ENCODE data around the gene DERL3.

The DERL3 gene

GRCh38 chr22:23829845-23830372, 8.9 kb downstream of the DERL3 start:
- no peak for DNase-seq

- DNase-seq, result no peak
Measured at GRCh38 chr22:23828800-23829680, 9.8 kb downstream of the DERL3 start.

DNA sequence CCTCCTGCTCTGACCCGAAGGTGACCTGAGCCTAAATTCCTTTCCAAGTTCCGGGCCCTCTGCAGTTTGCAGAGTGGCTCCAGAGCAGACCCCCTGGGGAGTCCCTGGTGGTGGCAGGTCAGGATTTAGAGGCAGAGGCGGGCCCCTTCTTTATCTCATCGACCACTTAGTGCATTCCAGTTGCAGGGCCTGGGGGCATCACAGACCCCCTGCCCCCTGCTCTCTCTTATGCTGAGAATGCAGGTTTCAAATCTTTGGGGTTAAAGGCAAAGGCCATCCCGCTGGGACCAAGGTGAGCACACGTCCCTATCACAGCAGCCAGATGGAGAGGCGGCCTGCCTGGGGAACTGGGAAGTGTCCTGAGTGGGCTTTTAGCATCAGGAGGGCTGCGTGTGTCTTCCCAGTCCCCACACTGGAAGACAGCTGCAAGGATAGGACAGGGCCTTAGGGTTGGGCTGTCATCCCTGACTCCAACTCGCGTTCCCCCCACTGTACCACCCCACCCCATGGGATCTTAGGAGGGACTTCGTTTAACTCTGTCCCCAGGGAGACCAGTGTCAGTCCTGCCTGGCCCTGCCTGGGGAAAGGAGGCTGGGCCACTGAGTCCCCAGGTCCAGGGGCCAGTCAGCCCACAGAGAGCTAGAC, 11.3 kb downstream of the DERL3 start:
- no peak for DNase-seq

- no peak for DNase-seq
Measured at GRCh38 chr22:23826510-23827350, 12.1 kb downstream of the DERL3 start.

DNA sequence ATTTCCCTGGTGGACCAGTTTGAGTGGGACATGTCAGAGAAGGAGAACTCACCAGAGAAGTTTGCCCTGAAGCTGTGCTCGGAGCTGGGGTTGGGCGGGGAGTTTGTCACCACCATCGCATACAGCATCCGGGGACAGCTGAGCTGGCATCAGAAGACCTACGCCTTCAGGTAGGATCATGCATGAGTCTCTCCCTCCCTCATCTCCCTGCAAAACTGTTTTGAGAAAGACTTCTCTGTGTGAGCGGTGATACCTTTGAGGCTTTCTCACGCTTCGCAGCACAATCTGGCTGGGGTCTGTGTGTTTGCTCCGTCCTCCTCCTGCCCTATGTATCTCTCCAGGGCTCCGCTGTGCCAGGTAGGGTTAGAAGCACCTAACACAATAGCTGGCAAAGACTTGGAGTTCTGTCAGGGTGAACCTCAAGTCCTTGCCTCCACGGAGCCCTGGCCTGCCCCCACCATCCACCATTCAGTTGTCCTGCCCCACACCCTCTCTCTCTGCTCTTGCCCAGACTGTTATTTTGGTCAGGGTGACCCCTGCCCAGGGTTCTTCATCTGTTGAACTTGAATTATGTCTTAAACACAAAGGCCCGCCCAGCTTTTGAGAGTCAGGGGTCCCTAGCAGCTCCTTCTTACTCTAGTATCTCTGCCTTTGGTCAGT, 13.4 kb downstream of the DERL3 start:
- no peak for DNase-seq

DNA sequence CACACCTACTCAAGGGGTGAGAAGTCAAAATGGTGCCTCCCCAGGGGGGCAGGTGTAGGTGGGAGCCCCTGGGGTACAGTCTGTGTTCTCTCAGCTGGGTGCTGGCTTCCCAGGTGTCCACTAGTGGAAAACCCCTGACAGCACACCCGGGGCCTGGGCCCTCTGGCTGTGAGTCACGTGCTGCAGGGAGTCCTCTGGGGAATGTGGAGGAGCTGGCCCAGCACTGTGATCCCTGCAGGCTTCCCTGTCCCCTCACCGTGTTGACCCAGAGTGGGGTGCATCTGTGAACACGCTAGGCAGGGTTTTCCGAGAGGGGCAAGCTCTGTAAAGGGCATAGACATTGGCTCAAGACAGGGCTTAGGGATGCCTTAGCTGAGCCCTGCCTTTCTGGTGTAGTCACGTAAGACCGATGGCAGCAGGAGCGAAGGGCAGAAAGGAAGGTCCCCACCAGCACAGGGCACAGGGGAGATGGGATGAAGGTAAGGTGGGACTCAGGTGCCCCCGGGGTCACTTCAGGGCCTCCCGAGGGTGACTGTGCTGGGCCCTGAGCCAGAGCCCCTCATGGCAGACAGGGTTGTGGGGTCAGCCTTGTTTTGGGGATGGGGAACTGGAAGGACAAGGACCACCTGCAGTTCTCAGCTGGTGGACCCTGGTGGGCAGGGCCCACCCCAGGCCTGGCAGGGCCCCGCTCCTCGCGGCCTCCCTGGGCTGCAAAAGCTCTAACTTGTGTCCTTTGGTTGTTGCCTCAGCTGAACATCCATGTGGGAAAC, 14.1 kb downstream of the DERL3 start:
- DNase-seq, result no peak

DNA sequence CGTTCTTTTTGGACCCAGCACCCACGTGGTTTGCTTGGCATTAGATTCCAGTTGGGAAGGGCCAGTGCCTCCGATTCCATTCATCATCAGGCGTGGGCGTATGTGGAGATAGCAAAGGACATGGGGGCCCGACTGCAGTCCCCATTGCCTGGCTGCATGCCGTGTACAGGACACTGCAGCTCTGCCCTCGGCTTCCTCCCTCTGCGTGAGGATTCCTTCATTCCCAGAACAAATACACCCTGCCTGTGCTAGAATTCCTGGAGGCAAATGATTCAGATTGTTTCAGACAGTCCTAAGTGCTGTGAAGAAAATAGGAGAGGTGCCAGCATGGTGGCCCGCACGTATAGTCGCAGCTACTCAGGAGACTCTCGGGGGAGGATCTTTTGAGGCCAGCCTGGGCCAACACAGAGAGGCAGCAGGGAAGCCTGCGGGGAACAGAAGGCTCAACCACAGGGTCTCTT, 15.4 kb downstream of the DERL3 start:
- no peak for DNase-seq

GRCh38 chr22:23822101-23822671, 16.6 kb downstream of the DERL3 start:
- DNase-seq, result no peak

DNA sequence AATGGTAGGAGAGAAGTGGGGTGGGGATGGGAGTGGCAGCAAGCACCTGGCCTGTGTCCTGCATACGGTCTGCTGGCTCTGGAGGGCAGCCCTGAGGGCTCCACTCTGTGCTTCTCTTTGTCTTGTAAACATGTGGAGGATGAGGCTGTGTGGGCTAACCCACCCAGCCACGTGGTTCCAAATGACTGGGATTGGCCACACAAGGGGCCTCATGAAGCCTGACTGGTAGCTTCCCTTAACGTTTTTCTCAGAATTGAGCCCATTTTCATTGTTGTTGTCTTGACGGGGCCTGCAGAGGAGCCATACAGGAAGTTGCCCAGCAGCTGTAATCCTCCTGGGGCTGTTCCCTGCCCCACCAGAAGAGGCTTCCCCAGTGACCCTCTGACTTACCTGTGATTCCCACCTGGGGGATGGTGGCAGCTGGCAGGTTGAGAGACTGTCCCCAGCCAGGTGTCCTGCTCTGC, 18.0 kb downstream of the DERL3 start:
- peak; percentile 15 for DNase-seq

GRCh38 chr22:23818541-23818940, 20.3 kb downstream of the DERL3 start:
- no peak for DNase-seq

DNA sequence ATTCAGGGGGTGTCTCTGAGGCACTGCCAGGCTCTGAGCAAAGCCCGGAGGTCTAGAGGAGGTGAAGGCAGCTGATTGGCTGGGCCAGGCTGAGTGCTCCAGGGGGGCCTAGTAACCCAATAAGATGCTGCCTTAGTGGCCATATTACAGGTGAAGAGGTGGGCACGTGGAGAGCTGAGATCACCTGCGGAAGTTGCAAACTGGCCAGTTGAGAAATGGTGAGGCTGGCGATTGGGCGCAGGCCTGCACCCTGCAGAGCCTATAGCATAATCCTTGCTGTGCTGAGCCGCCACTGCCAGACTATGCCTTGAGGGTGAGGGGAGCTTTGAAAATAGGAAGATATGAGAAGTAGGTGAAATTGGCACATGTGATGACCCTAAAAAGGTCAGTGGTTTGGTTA, 21.7 kb downstream of the DERL3 start:
- no peak for DNase-seq

GRCh38 chr22:23816156-23816976, 22.4 kb downstream of the DERL3 start:
- DNase-seq, result no peak

DNA sequence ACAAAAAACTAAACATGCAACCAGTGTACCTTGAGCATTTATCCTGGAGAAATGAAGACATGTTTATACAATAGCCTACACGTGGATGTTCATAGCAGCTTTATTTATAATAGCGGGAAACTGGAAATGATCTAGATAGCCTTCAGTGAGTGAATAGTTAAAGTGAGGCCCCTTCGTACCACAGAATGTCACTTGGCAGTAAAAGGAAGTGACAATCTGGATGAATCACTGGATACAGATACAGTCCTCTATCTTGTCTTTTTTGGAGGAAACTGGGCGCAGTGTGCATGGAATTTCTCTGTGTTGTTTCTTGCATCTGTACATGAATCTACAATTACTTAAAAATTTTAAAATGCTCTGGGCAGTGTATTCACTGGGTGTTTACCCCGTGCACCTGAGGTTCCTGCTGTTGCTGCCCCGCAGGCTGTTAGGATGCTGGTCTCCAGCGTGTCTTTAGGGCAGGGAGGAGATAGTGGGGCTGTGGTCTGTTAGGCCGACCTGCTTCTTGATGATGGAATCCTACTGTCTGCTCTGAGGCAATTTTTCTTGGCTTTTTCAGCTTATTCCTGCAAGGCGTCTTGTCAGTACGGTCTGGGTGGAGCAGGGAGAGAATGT, 23.2 kb downstream of the DERL3 start:
- no peak for DNase-seq

GRCh38 chr22:23812378-23812777, 26.4 kb downstream of the DERL3 start:
- DNase-seq, result no peak

DNA sequence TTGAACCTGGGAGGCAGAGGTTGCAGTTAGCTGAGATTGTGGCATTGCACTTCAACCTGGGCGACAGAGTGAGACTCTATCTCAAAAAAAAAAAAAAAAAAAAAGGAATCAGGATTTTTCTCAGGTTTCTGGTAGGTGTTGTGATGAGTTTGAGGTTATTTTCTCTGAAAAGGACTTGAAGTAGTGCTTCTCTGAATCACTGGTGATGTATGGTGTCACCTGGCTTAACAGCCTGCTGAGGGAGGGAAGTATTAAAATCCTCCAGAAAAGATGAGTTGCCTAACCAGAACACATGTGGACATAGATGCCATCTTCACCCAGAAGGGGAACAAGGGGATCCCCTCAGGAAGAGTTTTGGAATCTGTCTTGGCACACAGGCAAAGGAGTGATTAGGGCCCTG, 32.0 kb downstream of the DERL3 start:
- no peak for DNase-seq

- no peak for DNase-seq
Measured at GRCh38 chr22:23804781-23805291, 34.0 kb downstream of the DERL3 start.

DNA sequence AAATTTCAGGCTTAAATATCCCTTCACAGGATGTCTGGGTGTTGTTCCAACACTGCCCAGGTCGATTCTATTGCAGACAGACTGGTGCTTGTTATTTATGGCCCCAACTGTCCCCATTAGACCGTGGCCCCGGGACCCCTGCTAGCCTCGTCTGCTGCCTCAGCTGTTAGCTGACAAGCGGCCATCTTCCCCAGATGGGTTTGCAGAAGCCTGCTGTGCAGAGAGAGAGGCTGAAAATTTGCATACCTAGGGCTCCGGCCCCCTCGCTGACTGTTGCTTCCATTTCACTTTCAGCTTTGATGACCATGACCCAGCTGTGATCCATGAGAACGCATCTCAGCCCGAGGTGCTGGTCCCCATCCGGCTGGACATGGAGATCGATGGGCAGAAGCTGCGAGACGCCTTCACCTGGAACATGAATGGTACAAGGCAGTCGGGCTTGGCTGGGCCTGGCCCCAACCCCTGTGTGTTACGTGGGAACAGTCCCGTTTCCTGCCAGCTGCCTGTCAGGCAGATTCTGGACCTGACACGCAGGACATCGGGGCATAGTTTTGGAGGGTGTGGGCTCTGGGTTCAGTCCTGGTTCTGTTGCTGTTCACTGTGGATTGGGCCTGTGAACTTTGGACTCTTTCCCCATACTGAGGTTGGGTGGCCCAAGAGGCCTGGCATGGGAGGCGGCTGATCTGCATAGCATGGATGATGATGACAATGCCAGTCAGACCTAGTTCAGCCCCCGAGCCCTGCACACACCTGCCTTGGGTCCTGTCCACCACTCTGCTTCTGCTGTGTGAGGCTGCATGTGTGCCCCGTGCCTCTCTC, 35.6 kb downstream of the DERL3 start:
- no peak for DNase-seq

GRCh38 chr22:23801886-23802377, 36.9 kb downstream of the DERL3 start:
- DNase-seq, result no peak

All from NCI-H146 (cell line).